IPS-15b (cell line): ENCODE measurements around the gene SURF1.

Experiments
- H3K27me3 ChIP-seq: one replicate; pipeline ENCODE4 v1.6.1; 2013; ENCODE audit warnings: low read length; ENCODE audit not compliant: control insufficient read depth, insufficient read depth
- H3K36me3 ChIP-seq: one replicate; pipeline ENCODE4 v1.6.1; 2013; ENCODE audit warnings: low read length; ENCODE audit not compliant: control insufficient read depth, insufficient read depth
- H3K4me1 ChIP-seq: one replicate; pipeline ENCODE4 v1.6.1; 2013; ENCODE audit warnings: mild to moderate bottlenecking, low read length; ENCODE audit not compliant: control insufficient read depth, insufficient read depth
- H3K4me3 ChIP-seq: one replicate; pipeline ENCODE4 v1.5.1; 2013; ENCODE audit warnings: low read depth, low read length
- H3K9ac ChIP-seq: one replicate; pipeline ENCODE4 v1.6.1; 2013; ENCODE audit warnings: low read depth, mild to moderate bottlenecking, low read length
- H3K9me3 ChIP-seq: one replicate; pipeline ENCODE4 v1.6.1; 2013; ENCODE audit warnings: mild to moderate bottlenecking, low read length; ENCODE audit not compliant: control insufficient read depth, insufficient read depth

Gene SURF1

DNA sequence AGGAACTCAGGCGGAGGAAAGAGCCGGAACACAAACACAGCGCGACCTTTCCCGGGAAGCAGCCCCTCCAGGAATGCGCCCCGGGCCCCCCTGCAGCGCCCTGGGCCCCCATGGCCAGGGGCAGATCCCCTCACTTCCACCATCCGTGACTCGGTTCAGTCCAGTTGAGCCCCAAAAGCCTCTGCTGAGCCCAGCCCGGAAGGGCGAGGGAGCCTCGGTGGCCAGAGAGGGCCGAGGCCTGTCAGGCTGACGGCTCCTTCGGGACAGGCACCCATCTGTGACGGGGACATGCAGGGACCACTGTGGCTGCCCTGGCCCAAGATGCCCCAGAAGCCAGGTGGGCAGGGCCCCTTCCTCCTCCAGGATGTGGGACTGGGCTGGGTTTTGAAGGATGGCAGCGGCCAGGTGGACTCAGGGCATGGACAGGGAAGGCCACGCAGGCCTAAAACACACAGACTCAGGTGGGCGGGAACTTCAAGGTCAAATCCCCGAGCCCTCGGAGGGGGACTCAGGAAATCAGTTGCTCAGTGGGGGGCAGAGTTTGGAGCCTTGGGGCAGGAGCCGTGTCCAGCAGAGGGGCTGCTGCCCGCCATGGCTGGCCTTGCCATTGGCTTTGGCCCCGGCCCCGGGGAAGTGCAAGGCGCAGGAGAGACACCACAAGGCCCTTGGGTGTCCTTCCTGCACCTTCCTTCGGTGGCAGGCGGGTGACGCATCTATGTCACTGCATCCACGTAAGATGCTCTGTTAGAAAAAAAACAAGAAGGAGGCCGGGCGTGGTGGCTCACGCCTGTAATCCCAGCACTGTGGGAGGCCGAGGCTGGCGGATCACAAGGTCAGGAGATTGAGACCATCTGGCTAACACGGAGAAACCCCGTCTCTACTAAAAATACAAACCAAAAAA lies 51.6 kb downstream of the SURF1 start:
- no peaks in the 10 kb centered on the region for H3K4me1 ChIP-seq
- H3K36me3 ChIP-seq: no peaks in the 10 kb centered on the region
- H3K9me3 ChIP-seq: no peaks in the 10 kb centered on the region
- no peaks in the 10 kb centered on the region for H3K27me3 ChIP-seq
- no peak overlapping the region for H3K4me3 ChIP-seq
- H3K9ac ChIP-seq: no peak overlapping the region

DNA sequence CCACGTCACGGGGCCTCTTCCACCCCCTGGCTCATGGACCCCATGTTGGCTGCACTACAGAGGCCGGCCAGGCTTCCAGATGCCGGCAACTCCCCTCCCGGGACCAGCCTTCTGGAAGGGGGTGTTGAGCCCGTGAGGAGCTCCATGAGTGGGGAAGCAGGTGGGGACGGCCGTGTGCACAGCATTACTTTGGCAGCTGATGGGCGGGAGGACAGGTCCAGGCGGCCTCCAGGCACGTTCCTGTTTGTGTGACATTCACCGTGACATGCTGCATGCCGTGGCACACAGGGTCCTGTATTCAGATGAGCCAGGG lies 52.2 kb downstream of the SURF1 start:
- Histone ChIP-seq H3K4me1 (no peaks in the 10 kb centered on the region), H3K27me3 (no peaks in the 10 kb centered on the region), H3K9me3 (no peaks in the 10 kb centered on the region), H3K36me3 (no peaks in the 10 kb centered on the region), H3K4me3 (no peak overlapping the region), H3K9ac (no peak overlapping the region)

DNA sequence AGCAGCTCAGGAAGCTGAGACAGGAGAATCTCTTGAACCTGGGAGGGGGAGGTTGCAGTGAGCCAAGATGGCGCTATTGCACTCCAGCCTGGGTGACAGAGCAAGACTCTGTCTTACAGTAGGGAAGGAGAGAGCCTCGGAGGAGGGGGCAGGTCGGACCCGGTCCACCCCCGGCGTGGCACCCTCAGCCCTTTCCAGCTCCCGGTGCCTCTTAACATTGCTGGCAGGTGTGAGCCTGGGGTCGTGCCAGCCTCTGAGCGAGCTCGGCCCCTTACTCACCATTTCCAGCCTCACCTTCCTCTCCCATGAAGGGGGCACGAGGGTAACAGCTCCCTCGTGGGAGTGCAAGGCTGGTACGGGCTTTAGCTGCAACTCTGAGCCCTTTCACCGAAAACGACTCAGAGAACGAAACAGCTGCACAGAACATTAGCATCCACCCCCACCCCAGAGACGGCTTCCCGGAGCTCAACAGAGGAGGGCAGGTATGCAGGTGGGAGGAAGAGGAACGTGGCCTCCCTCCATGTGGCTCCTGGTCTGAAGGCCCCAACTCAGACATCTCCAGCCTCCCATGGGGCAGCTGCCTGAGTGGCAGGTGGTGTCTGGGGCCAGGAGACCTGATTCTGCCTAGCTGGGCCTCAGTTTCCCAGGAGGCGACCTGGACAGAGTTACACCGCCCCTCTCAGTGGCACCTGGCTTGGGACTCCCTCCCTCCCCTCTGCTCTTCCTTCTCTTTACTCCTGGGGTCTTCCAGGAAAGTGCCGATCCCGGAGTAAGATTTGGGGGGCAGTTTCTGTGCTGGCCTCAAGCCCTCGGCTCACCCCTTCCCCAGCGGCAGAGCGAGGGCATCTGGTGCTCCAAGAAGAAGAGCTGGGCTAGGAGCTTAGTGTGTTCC lies 52.8 kb downstream of the SURF1 start:
- H3K9me3 ChIP-seq: no peaks in the 10 kb centered on the region
- H3K4me3 ChIP-seq: no peak overlapping the region
- H3K36me3 ChIP-seq: no peaks in the 10 kb centered on the region
- H3K9ac ChIP-seq: no peak overlapping the region
- no peaks in the 10 kb centered on the region for H3K27me3 ChIP-seq
- H3K4me1 ChIP-seq: no peaks in the 10 kb centered on the region
